Kidney glomerular epithelial cell (primary cell): ENCODE results near the gene INAFM2.
A peak's percentile ranks its signal among the peaks of the same experiment; 100 is the strongest.

ENCODE experiments used
- DNase-seq: peaks from one replicate; lab custom pipeline; 2025; lab: John Stamatoyannopoulos, UW

Gene INAFM2

DNA sequence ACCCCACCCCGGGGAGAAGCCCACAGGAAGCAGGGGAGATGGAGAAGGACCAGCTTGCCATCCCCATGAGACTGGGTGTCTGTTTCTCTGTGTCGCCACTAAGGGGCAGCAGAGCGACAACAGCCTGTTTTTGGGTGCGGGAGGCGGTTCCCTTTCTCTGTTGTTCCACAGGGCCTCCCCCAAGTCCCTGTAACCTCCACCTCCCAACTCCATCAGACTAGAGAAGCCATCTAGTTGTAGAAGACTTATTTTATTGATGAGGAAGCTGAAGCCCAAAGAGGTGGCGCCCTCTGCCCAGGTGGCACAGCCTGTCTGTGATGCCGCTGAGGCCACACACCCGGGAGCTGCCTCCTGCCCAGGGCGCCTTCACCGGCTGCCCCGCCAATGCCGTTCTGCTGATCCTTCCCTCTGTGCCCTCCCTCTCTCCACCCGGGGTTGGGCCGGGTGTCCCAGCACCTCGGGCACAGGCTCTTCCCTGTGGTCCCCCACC lies 21.2 kb downstream of the INAFM2 start:
- peak; percentile 17 for DNase-seq

DNA sequence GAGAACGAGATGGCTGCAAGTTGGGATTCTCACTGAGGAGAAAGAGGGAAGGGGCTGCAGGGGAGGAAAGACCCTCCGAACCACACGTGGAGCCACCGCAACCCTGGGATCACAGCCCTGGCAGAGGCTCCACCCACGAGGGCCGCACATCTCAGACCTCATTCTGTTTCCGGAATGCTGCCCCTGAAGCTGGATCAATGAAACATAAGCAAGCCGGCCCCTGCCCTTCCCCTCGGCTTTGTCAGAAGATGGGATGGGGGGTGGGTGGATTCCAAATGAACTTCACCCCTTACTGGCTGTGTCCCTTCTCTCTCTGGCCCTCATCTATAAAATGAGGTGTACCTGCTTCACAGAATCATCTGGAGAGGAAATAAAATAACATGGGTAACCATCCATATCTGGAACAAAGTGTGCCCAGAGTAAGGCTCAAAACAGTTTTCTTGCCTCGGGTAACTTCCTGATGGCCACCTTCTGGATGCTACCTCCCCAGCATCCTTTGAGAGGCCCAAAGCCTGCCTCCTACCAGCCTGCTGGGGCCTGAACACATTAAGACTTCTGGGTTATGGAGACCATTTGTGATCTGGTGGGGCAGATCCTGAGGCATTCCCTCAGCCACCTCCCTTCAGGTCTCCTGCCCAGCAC lies 21.9 kb downstream of the INAFM2 start:
- DNase-seq = no peak

DNA sequence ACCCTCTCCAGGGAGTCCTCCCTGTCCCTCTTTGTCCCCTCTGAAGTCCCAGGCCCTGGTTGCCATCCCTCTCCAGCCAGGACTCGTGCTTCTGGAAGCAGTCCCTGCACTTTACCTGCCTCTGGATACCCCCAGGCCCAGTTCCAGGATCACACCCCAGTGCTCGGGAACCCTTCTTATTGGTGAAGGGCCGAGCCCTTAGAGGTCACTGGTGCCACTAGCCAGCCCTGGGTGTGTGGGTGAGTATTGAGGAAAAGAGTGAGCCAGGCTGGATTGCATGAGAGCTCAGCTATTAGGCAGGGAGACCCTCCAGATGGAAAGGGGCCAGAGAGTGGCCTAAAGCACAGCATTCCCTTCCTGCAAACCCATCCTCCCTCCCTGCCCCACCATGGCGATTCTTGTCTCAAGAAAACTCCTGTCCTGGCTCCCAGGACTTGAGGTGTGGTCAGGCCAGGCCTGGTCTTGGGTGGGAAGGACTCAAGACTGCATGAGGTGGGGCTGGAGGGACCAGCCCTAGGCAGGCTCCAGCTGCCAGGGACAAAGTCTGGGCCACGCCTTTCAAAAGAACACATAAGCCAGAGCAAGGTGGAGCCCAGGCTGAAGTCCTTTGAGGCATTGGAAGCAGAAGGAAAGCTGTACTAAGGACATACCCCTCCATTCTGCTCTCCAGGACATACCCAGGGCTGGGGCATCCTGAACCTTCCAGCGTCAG lies 22.5 kb downstream of the INAFM2 start:
- DNase-seq = no peak

DNA sequence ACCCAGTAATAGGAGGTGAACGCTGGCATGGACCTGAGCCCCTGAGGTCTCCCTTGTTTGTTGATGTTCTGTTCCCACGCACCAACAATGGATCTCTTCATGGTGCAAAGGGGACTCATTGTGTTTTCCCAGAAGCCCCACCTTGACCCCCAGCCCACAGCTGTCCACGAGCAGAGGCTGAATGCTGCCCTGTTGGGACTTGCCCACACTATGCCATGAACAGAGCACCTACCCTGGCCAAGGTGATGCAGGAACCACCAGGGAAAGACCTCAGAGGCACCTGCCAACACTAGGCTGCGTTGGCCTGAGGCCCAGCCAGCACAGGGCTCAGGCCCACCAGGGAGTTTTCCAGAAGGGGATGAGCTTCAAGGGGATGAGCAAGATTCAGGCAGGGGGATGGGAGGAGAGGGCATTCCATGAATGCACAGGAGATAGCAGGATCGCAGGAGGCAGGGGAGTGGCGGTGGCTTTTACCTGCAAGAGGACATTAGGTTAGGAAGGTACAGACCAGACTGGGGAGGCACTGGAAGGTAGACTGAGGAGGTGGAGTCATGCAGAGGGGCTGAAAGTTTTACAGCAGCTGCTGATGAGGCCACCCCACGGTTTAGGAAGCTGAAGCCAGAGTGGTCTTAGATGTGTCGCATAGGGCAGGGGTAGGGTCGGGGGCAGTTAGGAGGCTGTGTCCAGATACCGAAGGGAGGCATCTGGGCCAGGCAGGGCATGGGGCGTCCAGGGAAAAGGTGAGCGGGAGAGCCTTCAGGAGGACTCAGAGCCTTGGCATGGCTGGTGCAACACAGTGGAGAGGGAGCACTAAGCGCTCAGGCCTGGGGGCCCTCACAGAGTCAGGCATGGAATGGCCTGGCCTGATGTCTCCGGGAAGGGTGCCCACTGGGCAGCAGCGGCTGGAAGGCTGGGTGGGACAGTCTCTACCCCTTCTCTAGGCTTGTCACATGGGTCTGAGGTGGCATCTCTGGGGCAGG lies 23.4 kb downstream of the INAFM2 start:
- no peak for DNase-seq

DNA sequence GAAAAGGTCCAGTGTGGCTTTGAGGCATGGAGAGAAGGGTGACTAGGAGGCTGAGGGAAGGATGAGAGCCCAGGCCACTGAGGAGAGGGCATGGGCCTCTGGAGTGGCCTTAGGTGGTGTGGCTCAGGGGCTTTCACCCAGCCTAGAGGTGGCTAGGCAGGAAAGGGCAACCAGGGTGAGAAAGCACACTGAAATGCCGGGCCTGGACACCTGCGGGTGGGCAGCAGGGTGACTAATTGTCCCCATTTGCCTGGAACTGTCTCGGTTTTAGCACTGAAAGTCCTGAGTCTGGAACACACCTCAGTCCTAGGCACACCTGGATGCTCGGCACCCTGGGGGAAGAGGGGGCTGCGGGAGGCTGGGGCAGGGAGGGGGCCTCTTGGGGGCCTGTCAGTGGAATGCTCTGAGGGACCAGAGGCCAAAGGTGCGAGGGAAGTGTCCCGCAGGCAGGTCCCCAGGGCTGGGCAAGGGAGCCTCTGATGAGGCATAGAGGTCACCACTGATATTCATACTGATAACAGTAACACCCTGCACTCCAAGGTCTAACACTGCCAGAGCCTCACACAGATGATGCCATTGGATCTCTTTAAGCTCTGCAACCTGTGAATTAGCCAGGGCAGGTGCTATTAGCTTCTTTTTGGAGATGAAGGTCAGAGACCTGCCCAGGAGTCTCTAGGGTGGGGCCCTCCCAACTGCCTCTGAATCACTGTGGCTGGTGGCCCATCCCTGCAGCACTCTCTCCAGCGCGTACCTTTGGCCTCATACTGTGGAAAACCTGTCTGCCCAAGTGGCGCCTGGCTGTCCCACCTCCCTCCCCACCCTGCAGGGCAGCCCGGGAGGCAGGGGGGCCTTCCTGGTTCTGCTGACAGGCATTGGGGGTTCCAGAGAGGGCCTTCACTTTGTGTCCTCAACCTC lies 24.3 kb downstream of the INAFM2 start:
- DNase-seq = no peak

DNA sequence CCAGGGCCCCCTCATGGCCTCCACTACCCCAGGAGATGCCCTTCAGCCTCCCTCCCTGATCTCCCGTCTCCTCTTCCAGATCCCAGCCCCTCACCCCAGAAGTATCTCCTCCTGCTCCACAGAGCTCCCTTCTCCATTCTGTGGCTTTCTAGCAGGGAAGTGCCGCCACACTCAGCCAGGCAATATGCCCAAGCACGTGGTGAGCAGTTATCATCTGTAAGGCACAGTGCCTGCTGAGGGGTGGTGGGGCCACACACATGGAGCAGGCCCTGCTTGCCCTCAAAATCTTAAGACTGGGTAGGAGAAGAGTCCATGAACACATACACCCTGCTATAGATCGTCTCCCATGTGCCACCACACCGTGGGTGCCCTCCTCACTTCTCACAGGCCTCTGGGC lies 25.0 kb downstream of the INAFM2 start:
- DNase-seq = no peak

DNA sequence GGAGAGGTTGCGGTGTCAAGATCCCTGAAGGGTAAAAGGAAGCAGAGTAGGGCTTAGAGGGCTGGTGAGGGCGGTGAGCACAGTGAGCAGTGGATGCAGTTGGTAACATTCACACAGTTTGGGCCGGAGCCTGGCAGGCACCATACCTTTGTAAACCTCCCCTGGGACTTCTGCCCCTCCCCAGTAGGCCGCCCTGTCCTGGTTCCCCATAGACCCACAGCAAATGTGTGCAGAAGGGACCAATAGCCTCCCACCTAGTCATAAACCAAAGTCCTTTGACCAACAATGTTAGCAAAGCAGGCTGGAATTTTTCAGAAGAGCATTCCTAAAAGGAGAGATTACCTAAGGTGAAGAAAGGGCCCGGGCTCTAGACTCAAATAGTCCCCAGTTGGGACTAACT lies 25.7 kb downstream of the INAFM2 start:
- DNase-seq = no peak

DNA sequence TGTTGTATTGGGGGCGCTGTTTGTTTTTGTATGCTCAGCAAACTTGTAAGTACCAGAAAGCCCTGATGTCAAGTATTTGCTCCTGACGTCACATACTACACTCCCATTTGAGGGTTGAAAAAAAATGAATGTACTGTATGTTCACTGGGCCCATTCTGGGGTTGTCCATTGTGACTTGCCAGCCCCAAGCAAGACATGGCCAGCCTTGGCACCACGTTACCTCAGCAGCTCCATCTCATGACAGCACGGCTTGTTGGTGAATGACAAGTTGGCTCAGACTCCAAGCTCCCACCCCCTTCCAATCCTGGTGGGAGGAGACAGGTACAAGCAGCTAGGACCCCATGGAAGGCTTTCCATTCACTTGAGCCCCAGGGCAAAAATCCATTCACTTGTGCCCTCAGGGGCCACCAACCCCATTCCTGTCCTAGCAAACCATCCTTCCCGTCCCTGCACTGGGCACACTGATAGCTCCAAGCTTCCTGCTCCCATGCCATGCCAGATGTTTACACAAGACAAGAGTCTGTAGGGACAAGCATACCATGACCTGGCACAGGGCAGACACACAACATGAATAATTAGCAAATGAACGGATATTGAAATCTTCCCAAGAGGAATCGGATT lies 28.9 kb downstream of the INAFM2 start:
- no peak for DNase-seq

DNA sequence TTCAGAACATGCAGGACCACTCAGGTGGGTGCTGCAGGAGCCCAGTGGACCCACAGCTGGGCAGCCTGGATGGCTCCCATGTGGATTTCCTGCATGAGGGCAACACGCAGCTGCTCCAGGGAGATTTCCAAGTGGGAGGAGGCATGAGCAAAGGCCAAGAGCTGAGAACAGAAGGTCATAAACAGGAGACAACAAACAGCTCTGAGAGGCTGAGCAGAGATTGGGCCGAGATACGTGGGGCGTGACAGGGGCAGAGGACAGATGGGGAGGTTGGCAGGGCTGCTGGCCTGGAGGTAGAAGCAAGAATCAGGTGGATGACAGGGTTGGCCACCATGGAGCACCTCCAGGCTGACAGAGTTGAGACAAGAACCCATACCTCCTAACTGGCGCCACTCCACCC lies 30.2 kb downstream of the INAFM2 start:
- DNase-seq = no peak

DNA sequence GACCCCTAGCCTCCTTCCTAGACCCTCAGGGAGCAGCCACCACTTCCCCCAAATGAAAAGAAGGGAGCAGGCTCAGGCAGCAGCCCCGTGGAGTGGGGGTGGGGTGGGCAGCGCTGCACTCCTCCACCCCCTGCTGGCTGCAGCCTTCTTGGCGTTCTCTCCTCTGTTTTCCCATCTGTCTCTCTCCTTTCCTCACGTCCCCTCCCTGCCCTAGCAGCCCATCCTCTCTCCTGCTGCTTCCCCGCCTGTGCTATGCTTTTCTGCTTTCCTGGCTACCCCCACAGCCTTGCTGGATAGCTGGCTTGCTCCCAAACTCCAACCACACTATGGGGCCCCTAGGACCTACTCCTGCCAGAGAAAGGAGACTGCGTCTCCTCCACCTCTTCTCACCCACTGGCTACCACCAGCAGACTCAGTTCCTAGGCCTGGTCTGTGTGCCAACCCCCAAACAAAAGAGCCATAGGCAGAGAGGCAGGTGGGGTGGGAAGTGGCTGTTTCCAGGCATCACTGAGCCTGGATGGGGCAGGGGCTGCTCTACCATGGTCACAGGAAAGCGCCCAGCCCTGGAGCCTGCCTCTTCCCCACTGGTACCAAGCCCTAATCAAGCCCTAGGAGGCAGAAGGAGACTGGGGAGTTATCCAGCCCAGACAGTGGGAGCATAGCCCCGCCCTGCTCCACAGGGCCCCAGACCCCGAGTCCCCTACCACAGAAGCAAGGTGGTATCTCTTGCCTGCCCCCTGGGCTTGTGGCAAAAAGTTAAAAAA lies 31.1 kb downstream of the INAFM2 start:
- no peak for DNase-seq

DNA sequence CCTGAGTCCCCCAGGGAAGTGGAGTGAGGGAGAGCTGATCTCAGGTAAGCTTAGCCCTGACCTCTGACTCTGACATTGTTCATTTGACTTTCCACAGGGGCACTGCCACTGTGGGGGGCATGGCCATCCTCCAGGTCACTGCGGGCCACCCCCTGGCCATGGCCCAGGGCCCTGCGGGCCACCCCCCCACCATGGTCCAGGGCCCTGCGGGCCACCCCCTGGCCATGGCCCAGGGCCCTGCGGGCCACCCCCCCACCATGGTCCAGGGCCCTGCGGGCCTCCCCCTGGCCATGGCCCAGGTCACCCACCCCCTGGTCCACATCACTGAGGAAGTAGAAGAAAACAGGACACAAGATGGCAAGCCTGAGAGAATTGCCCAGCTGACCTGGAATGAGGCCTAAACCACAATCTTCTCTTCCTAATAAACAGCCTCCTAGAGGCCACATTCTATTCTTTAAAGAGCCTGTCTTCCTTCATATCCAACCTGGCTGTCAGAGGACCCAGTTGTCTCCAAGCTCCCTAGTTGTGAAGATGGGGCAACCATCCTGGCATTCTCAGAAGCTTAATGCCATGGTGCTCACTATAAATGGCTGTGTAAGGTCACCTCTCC lies 32.6 kb downstream of the INAFM2 start:
- DNase-seq = no peak

DNA sequence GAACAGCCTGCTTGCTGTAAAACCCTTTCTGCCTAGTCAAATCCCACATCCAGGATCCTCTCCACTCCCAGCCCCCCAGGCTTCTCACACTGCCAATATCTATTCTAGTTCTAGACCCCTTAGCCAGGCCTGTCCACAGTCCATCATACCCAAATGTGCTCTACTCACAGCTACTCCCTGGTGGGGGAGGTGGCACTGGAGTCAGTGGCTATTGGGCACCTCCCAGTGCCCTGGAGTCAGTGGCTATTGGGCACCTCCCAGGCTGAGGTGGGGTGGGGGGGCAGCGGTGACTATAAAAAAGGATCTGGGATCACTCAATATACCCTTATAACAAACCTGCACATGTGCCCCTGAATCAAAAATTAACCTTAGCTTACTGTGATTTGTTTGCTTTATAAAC lies 33.8 kb downstream of the INAFM2 start:
- no peak for DNase-seq

DNA sequence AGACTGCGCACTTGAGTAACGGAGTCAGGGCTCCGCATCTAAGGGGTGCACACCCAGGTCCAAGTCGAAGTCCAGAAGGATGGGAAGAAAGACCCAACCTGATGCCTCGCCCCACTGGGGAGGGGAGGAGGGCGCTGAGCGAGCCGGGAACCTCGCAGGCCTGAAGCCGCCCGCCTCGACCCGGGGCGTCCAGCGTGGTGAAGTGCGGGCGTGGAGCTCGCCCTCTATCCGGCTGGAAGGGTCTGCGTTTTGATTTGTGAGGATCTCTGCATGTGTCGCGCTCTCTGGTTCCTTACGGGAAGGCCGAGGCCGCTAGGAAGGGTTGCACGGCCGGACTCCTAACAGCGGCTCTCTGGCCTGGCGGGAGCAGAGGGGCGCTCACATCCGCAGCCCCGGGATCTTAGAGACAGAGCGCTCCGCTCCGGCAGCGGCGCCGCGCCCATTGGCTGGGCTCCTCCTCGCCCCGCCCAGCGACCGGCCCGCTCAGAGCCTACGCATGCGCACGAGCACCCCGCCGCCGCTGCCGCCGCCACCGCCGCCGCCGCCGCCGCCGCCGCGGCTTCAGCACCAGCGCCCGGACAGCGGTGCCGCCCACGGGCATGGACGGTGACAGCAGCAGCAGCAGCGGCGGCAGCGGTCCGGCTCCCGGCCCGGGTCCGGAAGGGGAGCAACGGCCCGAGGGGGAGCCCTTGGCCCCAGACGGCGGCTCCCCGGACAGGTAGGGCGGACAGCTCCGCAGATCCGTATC lies 34.4 kb downstream of the INAFM2 start, which contains the start of gene DISP2:
DISP2 (plus strand) TSS at position 497 of the 748 bp plus-strand sequence; CDS start at position 600, 103 bp downstream.
- DNase-seq = peak; percentile 78

DNA sequence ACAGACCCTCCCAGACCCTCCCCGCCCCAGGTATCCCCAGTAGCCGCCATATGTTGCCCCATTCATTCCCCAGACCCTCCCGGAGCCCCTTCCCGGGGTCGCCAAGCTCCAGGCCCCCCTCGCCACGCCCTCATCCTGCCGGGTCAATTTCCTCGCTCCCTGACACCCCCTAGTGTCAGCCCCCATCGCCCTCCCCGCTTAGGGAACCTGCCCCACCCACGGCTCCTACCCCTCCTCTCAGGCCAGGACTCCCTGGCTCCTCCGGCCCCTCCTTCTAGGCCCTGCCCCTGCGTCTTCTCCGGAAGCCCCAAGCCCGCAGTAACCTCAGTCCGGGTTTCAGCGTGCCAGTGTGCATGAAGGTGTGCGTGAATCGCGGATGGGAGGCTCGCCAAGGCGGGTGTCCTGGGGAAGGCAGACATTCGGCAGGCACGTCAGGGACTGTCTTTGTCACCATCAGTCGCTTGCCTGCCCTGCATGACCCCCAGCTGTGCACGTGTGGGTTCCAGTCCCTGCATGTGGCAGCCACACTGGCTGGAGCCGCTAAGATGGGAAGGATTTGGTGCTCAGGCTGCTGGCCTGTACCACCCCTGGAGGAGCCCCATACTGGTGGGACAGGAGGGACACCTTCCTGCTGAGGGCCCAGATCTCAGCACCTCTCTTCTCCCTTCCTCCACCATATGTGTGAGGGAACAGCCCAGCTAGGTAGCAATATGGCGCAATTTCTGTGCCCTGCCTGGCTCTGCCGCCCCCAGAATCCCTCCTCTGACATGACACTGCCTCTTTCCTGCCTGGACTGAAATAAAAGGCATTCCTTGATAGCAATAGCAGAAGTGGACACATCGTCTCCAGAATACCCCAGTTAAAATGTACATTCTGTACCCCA lies 35.2 kb downstream of the INAFM2 start:
- no peak for DNase-seq

DNA sequence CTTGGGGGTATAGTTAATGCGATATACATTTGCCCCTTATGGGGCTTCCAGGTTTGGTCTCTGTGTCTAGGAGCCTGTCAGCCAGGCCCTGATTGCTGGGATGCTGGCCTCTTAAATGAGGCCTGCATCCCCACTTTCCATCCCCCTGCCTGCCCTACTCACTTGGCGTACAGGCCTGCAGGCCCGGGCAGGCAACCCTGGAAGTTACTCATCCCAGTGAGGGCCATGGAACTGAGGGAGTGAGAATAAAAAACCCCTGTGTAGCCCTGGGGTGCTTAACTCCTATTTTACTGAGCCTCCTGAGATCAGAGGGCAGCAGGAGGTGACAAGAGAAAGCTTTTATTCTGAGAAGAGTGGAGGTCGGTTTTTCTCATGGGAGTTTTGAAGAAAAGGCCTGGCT lies 36.5 kb downstream of the INAFM2 start:
- DNase-seq = no peak

DNA sequence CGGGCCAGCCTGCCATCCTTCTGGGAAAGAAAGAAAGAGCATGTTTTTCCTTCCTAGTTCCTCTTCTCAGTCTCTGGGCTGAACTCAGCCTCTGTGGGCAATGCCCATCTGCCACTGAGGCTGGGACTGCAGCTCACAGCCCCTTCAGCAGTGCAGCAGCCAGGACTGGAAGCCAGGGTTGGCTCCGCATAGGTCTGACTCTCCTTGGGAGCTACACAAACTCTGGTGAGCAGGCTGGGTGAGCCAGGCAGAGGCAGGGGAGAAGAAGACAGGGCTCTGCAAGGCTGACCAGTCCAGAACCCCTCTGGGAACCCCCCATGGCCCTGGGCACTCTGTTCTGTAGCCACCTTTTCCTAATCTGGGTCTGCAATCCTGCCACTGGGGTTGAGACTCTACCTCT lies 38.1 kb downstream of the INAFM2 start:
- no peak for DNase-seq

DNA sequence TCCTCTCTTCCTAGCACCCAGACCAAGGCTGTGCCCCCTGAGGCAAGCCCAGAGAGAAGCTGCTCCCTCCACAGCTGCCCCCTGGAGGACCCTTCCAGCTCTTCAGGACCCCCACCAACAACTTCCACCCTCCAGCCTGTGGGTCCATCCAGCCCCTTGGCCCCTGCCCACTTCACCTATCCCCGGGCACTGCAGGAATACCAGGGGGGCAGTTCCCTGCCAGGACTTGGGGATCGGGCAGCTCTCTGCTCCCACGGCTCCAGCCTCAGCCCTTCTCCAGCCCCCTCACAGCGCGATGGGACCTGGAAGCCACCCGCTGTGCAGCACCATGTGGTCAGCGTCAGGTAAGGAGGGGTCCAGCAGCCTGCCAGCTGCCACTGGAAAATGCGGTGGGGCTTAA lies 40.1 kb downstream of the INAFM2 start:
- DNase-seq = no peak

DNA sequence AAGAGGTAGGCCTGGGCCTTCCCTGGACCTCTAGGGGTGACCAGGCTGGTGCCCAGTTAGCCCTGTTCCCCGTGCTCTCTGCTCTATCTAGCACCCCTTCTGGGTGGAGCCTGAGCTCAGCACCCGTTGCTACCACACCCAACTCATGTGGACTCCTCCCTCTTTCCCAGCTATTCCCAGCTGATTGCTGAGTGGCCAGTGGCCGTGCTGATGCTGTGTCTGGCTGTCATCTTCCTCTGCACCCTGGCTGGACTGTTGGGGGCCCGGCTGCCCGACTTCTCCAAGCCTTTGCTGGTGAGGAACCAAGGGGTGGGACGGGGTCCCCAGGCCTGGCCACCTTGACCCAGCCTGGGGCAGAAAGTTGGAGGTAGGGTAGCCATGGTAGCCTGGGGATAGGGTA lies 40.8 kb downstream of the INAFM2 start:
- no peak for DNase-seq
